B cell (primary cell): ENCODE measurements around the gene KLK4.

ENCODE experiments used
- EZH2 ChIP-seq: IDR thresholded peaks from 2 replicates; pipeline ENCODE4 v1.6.1; 2012; ENCODE audit warnings: borderline replicate concordance, low read depth, mild to moderate bottlenecking, moderate library complexity, low read length; ENCODE audit not compliant: insufficient read depth, poor library complexity, severe bottlenecking
- TF ChIP-seq, protein P1 (sequence below): fragments of 200-600 bp; IDR thresholded peaks from one replicate; pipeline ENCODE4 v1.8.0; 2022; ENCODE audit warnings: antibody characterized with exemption, mild to moderate bottlenecking

DNA sequence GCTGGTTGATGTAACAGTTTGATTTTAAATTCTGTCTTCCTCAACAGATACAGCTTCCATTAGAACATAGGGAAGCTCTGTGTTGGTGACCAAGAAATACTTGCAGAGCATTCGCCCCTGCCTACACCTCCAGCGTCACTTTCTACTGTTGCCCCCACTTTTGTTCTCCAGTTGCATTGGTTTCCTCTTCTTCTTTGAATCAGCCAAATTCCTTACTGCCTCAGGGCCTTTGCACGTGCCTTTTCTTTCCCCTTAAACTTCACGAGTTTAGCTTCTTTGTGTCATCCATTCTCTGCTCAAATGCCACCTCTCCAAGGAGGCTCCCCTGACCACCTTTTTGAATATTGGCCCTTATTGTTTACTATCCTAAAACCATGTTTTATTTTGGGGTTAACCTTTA lies 35.9 kb upstream of the KLK4 start:
- TF ChIP-seq, protein P1, sequence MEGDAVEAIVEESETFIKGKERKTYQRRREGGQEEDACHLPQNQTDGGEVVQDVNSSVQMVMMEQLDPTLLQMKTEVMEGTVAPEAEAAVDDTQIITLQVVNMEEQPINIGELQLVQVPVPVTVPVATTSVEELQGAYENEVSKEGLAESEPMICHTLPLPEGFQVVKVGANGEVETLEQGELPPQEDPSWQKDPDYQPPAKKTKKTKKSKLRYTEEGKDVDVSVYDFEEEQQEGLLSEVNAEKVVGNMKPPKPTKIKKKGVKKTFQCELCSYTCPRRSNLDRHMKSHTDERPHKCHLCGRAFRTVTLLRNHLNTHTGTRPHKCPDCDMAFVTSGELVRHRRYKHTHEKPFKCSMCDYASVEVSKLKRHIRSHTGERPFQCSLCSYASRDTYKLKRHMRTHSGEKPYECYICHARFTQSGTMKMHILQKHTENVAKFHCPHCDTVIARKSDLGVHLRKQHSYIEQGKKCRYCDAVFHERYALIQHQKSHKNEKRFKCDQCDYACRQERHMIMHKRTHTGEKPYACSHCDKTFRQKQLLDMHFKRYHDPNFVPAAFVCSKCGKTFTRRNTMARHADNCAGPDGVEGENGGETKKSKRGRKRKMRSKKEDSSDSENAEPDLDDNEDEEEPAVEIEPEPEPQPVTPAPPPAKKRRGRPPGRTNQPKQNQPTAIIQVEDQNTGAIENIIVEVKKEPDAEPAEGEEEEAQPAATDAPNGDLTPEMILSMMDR = no peak
- TF ChIP-seq EZH2 = no peak
